ENCODE results near the gene LSM12. TPM values are rescaled to one million over a fixed set of nuclear protein-coding genes. Genes with fewer than 3 reads are reported as not detected.

LSM12 gene
- total RNA-seq, 1 experiment from 2014 or later, result 128 TPM

GRCh38 chr17:44108440-44109311 lies 42.2 kb upstream of the LSM12 start:
- no peaks in the 10 kb centered on the region for H3K27me3 ChIP-seq (ENCODE audit: insufficient read depth, low read length)
- peak overlapping the region in 2 of 3 experiments; percentile 49 to 82; a peak in 1 of 7 replicates for H3K27ac Mint-ChIP-seq
- no peak overlapping the region; a peak in 1 of 5 replicates for H3K4me3 Mint-ChIP-seq
- H4K5ac ChIP-seq (ENCODE audit: insufficient read length, low read depth, low read length), result no peak overlapping the region
- H3K56ac ChIP-seq (ENCODE audit: insufficient read length, low read depth, low read length), result no peak overlapping the region
- H3K79me1 ChIP-seq (ENCODE audit: insufficient read depth, low read depth, low read length, poor library complexity, severe bottlenecking), result no peaks in the 10 kb centered on the region
- H2AK5ac ChIP-seq (ENCODE audit: insufficient read length, low read length), result no peak overlapping the region
- no peak overlapping the region for H2BK20ac ChIP-seq (ENCODE audit: low read depth, low read length, poor library complexity, severe bottlenecking)
- H3K9ac ChIP-seq (ENCODE audit: extremely low read depth, insufficient read length, low read length), result no peak overlapping the region
- no peaks in the 10 kb centered on the region for H3K23me2 ChIP-seq (ENCODE audit: insufficient read length, low read depth, low read length, poor library complexity, severe bottlenecking)
- H3K36me3 Mint-ChIP-seq (ENCODE audit: insufficient read depth in 1 of 3, low read depth in 3 of 3), result peaks cover 0 to 10% (median 8%) of the 10 kb centered on the region in 3 experiments; a peak in 3 of 7 replicates
- H2BK120ac ChIP-seq (ENCODE audit: low read depth, low read length, poor library complexity, severe bottlenecking), result no peak overlapping the region
- no peak overlapping the region for H3K4me2 ChIP-seq (ENCODE audit: insufficient read depth, insufficient read length, low read length)
- H3K23ac ChIP-seq (ENCODE audit: insufficient read length, low read depth, low read length), result no peak overlapping the region
- no peaks in the 10 kb centered on the region for H3K9me3 Mint-ChIP-seq
- no peak for DNase-seq
- no peak overlapping the region for H4K8ac ChIP-seq (replicated peaks; ENCODE audit: insufficient read length, low read depth, low read length)
- H3K27ac ChIP-seq (ENCODE audit: insufficient read length, low read depth, low read length), result no peak overlapping the region
- no peak overlapping the region for H4K91ac ChIP-seq (ENCODE audit: insufficient read length, low read depth, low read length)
- TF ChIP-seq CTCF (conservative IDR thresholded peaks at IDR 0.05), result no peak
- H3K14ac ChIP-seq (ENCODE audit: insufficient read depth, low read length), result no peak overlapping the region; the same call in 1 of the 2 replicates
- peaks cover 31 to 38% of the 10 kb centered on the region in 2 experiments for H3K4me1 Mint-ChIP-seq
- no CpG with 5 or more reads among the region's 16 CpGs for WGBS (ENCODE audit: extremely low coverage, insufficient read length, low lambda C conversion rate)
- no peak overlapping the region for H3T11ph ChIP-seq (ENCODE audit: low read length)
- no peaks in the 10 kb centered on the region for H3K9me3 ChIP-seq (ENCODE audit: control insufficient read depth, low read depth, low read length)
- H3K18ac ChIP-seq (ENCODE audit: insufficient read length, low read depth, low read length), result no peak overlapping the region
- H3K4ac ChIP-seq (ENCODE audit: low read depth, low read length), result no peak overlapping the region
- no peaks in the 10 kb centered on the region for H3K79me2 ChIP-seq (ENCODE audit: insufficient read depth, low read length)
- H4K20me1 ChIP-seq (ENCODE audit: control insufficient read depth, insufficient read depth, insufficient read length), result no peaks in the 10 kb centered on the region
- H2BK12ac ChIP-seq (ENCODE audit: insufficient read length, low read depth, low read length), result no peak overlapping the region
- H3K27me3 Mint-ChIP-seq (ENCODE audit: low read depth), result no peaks in the 10 kb centered on the region; the same call in 1 of the 2 replicates
- H2BK5ac ChIP-seq (ENCODE audit: insufficient read length, low read length), result no peak overlapping the region
- H3K4me1 ChIP-seq (ENCODE audit: insufficient read depth, low read length), result peaks cover 5% of the 10 kb centered on the region; the same call in 1 of the 2 replicates
- no peak overlapping the region for H2BK15ac ChIP-seq (ENCODE audit: low read depth, low read length)
- H2AFZ ChIP-seq (ENCODE audit: low read length), result no peak overlapping the region

All from H9 (cell line).